ENCODE measurements around the gene SULF2.

The SULF2 gene

DNA sequence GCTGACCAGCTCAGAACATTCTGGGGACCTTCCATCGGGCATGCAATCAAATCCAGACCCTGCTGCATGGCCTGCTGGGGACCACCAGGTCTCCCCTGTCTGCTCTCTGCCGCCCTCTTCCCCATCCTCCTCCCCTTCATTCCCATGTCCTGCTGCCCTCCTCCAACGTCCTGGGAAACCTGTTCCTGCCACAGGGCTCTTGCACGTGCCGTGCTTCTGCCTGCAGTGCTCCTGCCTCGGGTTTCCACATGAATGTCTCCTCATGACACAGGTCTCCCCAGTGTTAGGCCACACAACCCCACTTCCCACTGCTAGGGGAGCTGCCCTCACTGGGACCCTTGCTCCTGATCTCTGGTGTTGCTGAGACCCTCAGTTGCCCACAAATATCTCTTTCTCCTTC is 37.2 kb downstream of the SULF2 start:
- Histone ChIP-seq H3K4me3 (ENCODE audit: low read depth in 1 of 2, low read length in 1 of 2) (peak overlapping the region; percentile 30 to 44), H3K9me3 (no peaks in the 10 kb centered on the region), H3K27ac (peak overlapping the region; percentile 96), H3K27me3 (no peaks in the 10 kb centered on the region), H3K36me3 (peaks cover 8% of the 10 kb centered on the region), H3K4me1 (ENCODE audit: control insufficient read depth in 1 of 2, insufficient read depth in 1 of 2, low read depth in 1 of 2, low read length in 1 of 2) (peaks cover 46 to 57% of the 10 kb centered on the region in 2 experiments)
- TF ChIP-seq, protein P1, sequence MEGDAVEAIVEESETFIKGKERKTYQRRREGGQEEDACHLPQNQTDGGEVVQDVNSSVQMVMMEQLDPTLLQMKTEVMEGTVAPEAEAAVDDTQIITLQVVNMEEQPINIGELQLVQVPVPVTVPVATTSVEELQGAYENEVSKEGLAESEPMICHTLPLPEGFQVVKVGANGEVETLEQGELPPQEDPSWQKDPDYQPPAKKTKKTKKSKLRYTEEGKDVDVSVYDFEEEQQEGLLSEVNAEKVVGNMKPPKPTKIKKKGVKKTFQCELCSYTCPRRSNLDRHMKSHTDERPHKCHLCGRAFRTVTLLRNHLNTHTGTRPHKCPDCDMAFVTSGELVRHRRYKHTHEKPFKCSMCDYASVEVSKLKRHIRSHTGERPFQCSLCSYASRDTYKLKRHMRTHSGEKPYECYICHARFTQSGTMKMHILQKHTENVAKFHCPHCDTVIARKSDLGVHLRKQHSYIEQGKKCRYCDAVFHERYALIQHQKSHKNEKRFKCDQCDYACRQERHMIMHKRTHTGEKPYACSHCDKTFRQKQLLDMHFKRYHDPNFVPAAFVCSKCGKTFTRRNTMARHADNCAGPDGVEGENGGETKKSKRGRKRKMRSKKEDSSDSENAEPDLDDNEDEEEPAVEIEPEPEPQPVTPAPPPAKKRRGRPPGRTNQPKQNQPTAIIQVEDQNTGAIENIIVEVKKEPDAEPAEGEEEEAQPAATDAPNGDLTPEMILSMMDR (IDR thresholded peaks at IDR 0.05): no peak

DNA sequence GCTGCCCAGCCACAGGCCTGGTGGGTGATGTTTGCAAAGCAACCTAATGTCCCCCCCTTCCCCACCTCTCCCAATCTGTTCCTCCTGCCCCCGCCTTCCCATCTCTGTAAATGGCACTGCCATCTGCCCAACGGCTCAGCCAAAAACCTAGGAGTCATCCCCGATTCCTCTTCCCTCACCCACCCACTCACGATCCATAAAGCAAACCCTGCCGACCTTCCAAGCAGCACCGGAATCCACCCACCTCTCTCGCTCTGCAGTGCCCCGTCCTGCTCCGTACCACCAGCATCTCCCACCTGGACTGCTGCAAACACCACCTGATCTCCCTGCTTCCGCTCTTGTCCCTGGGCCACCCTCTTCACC is 37.6 kb downstream of the SULF2 start:
- Histone ChIP-seq H3K36me3 (peaks cover 8% of the 10 kb centered on the region), H3K4me3 (ENCODE audit: low read depth in 1 of 2, low read length in 1 of 2) (peak overlapping the region; percentile 30 to 44), H3K27me3 (no peaks in the 10 kb centered on the region), H3K4me1 (ENCODE audit: control insufficient read depth in 1 of 2, insufficient read depth in 1 of 2, low read depth in 1 of 2, low read length in 1 of 2) (peaks cover 46 to 57% of the 10 kb centered on the region in 2 experiments), H3K9me3 (no peaks in the 10 kb centered on the region), H3K27ac (peak overlapping the region; percentile 96)
- TF ChIP-seq, protein P1 (IDR thresholded peaks at IDR 0.05): no peak

DNA sequence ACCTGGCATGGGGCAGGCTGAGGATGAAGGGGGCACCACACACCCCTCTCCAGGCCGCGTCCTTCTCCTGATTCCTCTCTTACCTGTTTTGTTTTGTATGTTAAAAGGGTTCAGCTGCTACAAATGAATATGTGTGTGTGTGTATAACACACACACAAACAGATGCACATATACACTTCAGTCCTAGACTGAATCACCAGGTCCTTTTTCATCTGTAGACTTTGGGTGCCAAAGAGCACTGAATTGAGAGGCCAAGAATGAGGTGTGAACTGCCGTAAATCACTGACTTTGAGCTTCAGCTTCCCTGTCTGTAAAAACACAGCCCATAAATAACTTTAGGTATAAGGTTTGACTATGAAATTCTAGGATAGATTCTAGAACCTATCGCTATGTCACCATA is 40.5 kb downstream of the SULF2 start:
- Histone ChIP-seq H3K36me3 (no peaks in the 10 kb centered on the region), H3K4me3 (ENCODE audit: low read depth in 1 of 2, low read length in 1 of 2) (no peak overlapping the region), H3K4me1 (ENCODE audit: control insufficient read depth in 1 of 2, insufficient read depth in 1 of 2, low read depth in 1 of 2, low read length in 1 of 2) (peaks cover 60 to 66% of the 10 kb centered on the region in 2 experiments), H3K27me3 (no peaks in the 10 kb centered on the region), H3K9me3 (no peaks in the 10 kb centered on the region), H3K27ac (peak overlapping the region; percentile 2)
- TF ChIP-seq, protein P1 (IDR thresholded peaks at IDR 0.05): no peak

DNA sequence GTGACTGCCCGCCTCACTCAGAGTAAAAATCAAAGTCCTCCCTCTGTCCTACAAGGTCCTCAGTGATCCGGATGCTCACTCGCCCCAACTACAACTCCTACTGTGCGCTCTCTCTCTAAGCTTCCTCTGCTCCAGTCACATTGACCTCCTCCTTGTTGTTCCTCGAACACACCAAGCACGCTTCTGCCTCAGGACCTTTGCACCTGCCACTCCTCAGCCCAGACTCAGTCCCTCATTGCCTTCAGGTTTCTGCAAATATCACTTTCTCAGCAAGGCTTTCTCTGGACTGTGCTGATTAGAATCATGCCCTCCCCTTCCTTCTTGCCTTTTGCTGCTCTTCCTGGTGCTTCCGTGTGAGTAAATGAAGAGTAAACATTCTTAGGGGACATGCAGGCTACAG is 41.6 kb downstream of the SULF2 start:
- H3K27ac ChIP-seq: peak overlapping the region; percentile 52
- TF ChIP-seq, protein P1 (IDR thresholded peaks at IDR 0.05): no peak
- no peak overlapping the region for H3K4me3 ChIP-seq (ENCODE audit: low read depth in 1 of 2, low read length in 1 of 2)
- H3K36me3 ChIP-seq: no peaks in the 10 kb centered on the region
- H3K4me1 ChIP-seq (ENCODE audit: control insufficient read depth in 1 of 2, insufficient read depth in 1 of 2, low read depth in 1 of 2, low read length in 1 of 2): peaks cover 60 to 67% of the 10 kb centered on the region in 2 experiments
- no peaks in the 10 kb centered on the region for H3K27me3 ChIP-seq
- H3K9me3 ChIP-seq: no peaks in the 10 kb centered on the region

DNA sequence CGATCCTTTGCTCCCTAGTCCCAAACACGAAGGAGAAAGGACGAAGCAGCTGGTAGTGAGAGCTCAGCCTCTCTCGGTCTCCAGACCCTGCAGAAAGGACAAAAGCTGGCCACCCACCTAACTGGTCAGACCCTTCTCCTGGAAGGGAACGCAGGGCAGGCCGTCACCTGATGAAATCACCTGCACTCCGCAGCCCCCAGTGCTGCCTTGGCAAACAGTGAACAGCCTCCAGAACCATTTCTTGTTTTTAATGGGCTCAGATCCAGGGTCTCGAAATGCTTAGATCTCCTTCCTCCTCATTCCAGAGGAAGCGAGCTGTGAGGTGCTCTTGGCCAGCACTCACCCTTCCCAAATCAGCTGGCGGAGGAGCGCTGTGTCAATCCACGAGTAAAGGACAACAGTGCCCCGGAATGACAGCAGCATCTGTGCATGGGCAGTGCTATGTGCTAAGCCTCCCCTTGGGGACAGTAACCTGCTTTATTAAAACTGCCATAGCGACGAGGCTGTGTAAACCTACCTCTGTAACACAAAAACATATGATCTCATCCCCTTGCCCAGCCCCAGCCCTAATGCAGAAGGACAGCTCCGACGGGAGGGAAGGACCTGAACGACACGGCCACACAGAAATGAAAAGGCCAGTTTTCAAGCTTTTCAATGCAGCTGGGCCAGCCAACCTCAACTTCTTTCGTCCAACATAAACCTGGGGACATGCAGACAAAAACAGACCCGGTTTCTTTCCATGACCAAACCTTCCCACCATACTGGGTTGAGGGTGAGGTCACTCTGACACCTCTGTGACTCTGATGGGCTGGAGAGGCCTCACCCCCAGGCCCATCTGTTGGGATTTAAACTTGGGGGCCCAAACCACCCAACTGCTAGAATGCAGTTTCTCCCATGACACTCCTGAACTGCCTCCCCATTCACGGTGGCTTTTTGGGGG is 43.3 kb downstream of the SULF2 start:
- H3K27ac ChIP-seq: peak overlapping the region; percentile 92
- TF ChIP-seq, protein P1 (IDR thresholded peaks at IDR 0.05): no peak
- H3K9me3 ChIP-seq: no peaks in the 10 kb centered on the region
- H3K4me1 ChIP-seq (ENCODE audit: control insufficient read depth in 1 of 2, insufficient read depth in 1 of 2, low read depth in 1 of 2, low read length in 1 of 2): peaks cover 60 to 67% of the 10 kb centered on the region in 2 experiments
- H3K36me3 ChIP-seq: peaks cover under 1% of the 10 kb centered on the region
- H3K27me3 ChIP-seq: no peaks in the 10 kb centered on the region
- peak overlapping the region in 1 of 2 experiments; percentile 16 for H3K4me3 ChIP-seq (ENCODE audit: low read depth in 1 of 2, low read length in 1 of 2)

All from neutrophil (primary cell).